H1 (cell line): ENCODE measurements around the gene RPS6KL1. TPM values are rescaled to one million over a fixed set of nuclear protein-coding genes. Genes with fewer than 3 reads are reported as not detected.

Source experiments
- CTCF ChIA-PET: fragments of 300-600 bp; sonication (Branson Sonifier 250); formaldehyde crosslinking; loops from one replicate; lab custom pipeline; 2021; ENCODE audit not compliant: partially characterized antibody; lab: Charles Lee
- POLR2A ChIA-PET: fragments of 300-600 bp; sonication (Branson Sonifier 250); formaldehyde crosslinking; loops from one replicate; lab custom pipeline; 2021; ENCODE audit warnings: inconsistent platforms; ENCODE audit not compliant: partially characterized antibody; lab: Charles Lee
- DNase-seq, 2 experiments: peaks; one replicate each; pipeline versions ENCODE4 v3.0.0 to v3.0.0-alpha.2; 2010 to 2022; ENCODE audit warnings: low spot score in 2 of 2, low read depth in 1 of 2, mixed read lengths in 1 of 2
- FAIRE-seq: peaks from 2 replicates; lab custom pipeline; 2011; peaks lifted over from hg19 to GRCh38; lab: Jason Lieb, UNC
- H2AFZ ChIP-seq: 2 replicates; pipeline ENCODE4 v1.8.1; 2012; ENCODE audit warnings: low read length, inconsistent platforms
- H2AK5ac ChIP-seq: 2 replicates; pipeline ENCODE4 v1.6.1; 2013; ENCODE audit warnings: low read depth, low read length
- H2BK120ac ChIP-seq: replicated peaks from 2 replicates; pipeline ENCODE3; 2013; ENCODE audit warnings: low read depth, low read length, inconsistent platforms
- H2BK12ac ChIP-seq: 2 replicates; pipeline ENCODE4 v1.6.1; 2013; ENCODE audit warnings: low read depth, low read length
- H2BK15ac ChIP-seq: 2 replicates; pipeline ENCODE4 v1.6.1; 2013; ENCODE audit warnings: low read length
- H2BK20ac ChIP-seq: 2 replicates; pipeline ENCODE4 v1.6.1; 2013; ENCODE audit warnings: low read length
- H2BK5ac ChIP-seq: 2 replicates; pipeline ENCODE4 v1.6.1; 2013; ENCODE audit warnings: low read depth, low read length
- H3K14ac ChIP-seq: 2 replicates; pipeline ENCODE4 v1.6.1; 2013; ENCODE audit warnings: inconsistent platforms; ENCODE audit not compliant: insufficient read length
- H3K18ac ChIP-seq: 2 replicates; pipeline ENCODE4 v1.6.1; 2013; ENCODE audit warnings: low read length; ENCODE audit errors: extremely low read depth
- H3K23ac ChIP-seq: 2 replicates; pipeline ENCODE4 v1.6.1; 2013; ENCODE audit warnings: inconsistent platforms; ENCODE audit not compliant: insufficient read length
- H3K23me2 ChIP-seq: 2 replicates; pipeline ENCODE4 v1.6.1; 2013; ENCODE audit warnings: low read depth, low read length
- H3K27ac ChIP-seq: 2 replicates; pipeline ENCODE4 v1.6.1; 2011; ENCODE audit warnings: low read depth, low read length, inconsistent platforms
- H3K27me3 ChIP-seq, 4 experiments: replicated peaks in 1 of 4; 1 replicate in 1 of 4; 2 replicates in 3 of 4; pipeline versions ENCODE4 v1.6.1 to v1.8.1; 2011 to 2013; ENCODE audit warnings: low read length in 3 of 4, mild to moderate bottlenecking in 3 of 4, inconsistent platforms in 2 of 4, mixed read lengths in 2 of 4, moderate library complexity in 1 of 4; ENCODE audit not compliant: control insufficient read depth in 3 of 4, insufficient read depth in 3 of 4; ENCODE audit errors: extremely low read depth in 1 of 4
- H3K36me3 ChIP-seq, 4 experiments: 2 replicates each; pipeline versions ENCODE4 v1.6.1 to v1.8.1; 2011 to 2013; ENCODE audit warnings: mild to moderate bottlenecking in 4 of 4, low read length in 3 of 4, moderate library complexity in 2 of 4, control low read depth in 1 of 4, inconsistent platforms in 1 of 4; ENCODE audit not compliant: insufficient read depth in 4 of 4, control insufficient read depth in 2 of 4
- H3K4ac ChIP-seq: replicated peaks from 2 replicates; pipeline ENCODE3; 2013; ENCODE audit warnings: low read length, low read depth, mixed read lengths, inconsistent platforms; ENCODE audit not compliant: insufficient read length
- H3K4me1 ChIP-seq, 4 experiments: replicated peaks in 1 of 4; 1 replicate in 1 of 4; 2 replicates in 3 of 4; pipeline versions ENCODE4 v1.6.1 to v1.8.1; 2011 to 2013; ENCODE audit warnings: low read length in 3 of 4, inconsistent platforms in 2 of 4, mixed read lengths in 1 of 4; ENCODE audit not compliant: insufficient read depth in 4 of 4, control insufficient read depth in 3 of 4
- H3K4me2 ChIP-seq, 2 experiments: 2 replicates each; pipeline versions ENCODE4 v1.6.1 to v1.8.1; 2011 to 2013; ENCODE audit warnings: low read depth in 2 of 2, low read length in 2 of 2, control low read depth in 1 of 2, inconsistent platforms in 1 of 2, mild to moderate bottlenecking in 1 of 2; ENCODE audit not compliant: insufficient read depth in 1 of 2
- H3K4me3 ChIP-seq, 4 experiments: fragments of 200-600, 300-600 bp in 1 of 4; sonication (generic), shearing (Covaris generic), sonication (Bioruptor Twin) in 1 of 4; 2 replicates each; pipeline versions ENCODE4 v1.5.1 to v1.8.1; 2011 to 2016; ENCODE audit warnings: low read length in 4 of 4, low read depth in 3 of 4, control low read depth in 2 of 4, inconsistent platforms in 2 of 4, mild to moderate bottlenecking in 2 of 4, mixed read lengths in 1 of 4, moderate library complexity in 1 of 4; ENCODE audit not compliant: insufficient read depth in 2 of 4; ENCODE audit errors: extremely low read depth in 1 of 4
- H3K56ac ChIP-seq: replicated peaks from 2 replicates; pipeline ENCODE3; 2013; ENCODE audit warnings: low read depth, mild to moderate bottlenecking, mixed read lengths, low read length, inconsistent platforms; ENCODE audit not compliant: insufficient read length
- H3K79me1 ChIP-seq: 2 replicates; pipeline ENCODE4 v1.6.1; 2013; ENCODE audit warnings: low read depth, low read length, control low read depth
- H3K79me2 ChIP-seq, 2 experiments: 2 replicates each; pipeline versions ENCODE4 v1.6.1 to v1.8.1; 2012 to 2013; ENCODE audit warnings: low read length in 2 of 2, mild to moderate bottlenecking in 2 of 2, inconsistent platforms in 1 of 2; ENCODE audit not compliant: insufficient read depth in 2 of 2, control insufficient read depth in 1 of 2
- H3K9ac ChIP-seq, 4 experiments: replicated peaks in 1 of 4; 1 replicate in 1 of 4; 2 replicates in 3 of 4; pipeline versions ENCODE4 v1.6.1 to v1.8.1; 2011 to 2013; ENCODE audit warnings: low read depth in 3 of 4, low read length in 3 of 4, control low read depth in 2 of 4, mild to moderate bottlenecking in 2 of 4, moderate library complexity in 2 of 4, inconsistent platforms in 1 of 4; ENCODE audit errors: extremely low read depth in 1 of 4
- H3K9me3 ChIP-seq, 2 experiments: 2 replicates each; pipeline versions ENCODE4 v1.6.1 to v1.8.1; 2012 to 2013; ENCODE audit warnings: mild to moderate bottlenecking in 2 of 2, moderate library complexity in 2 of 2, control low read depth in 1 of 2, inconsistent platforms in 1 of 2, low read depth in 1 of 2, low read length in 1 of 2, mixed read lengths in 1 of 2; ENCODE audit not compliant: insufficient read depth in 2 of 2
- H4K20me1 ChIP-seq, 2 experiments: replicated peaks in 1 of 2; 2 replicates each; pipeline versions ENCODE3 to v1.8.1; 2011 to 2013; ENCODE audit warnings: inconsistent platforms in 2 of 2, low read length in 2 of 2, mild to moderate bottlenecking in 1 of 2; ENCODE audit not compliant: insufficient read depth in 2 of 2, control insufficient read depth in 1 of 2
- H4K5ac ChIP-seq: 2 replicates; pipeline ENCODE4 v1.6.1; 2013; ENCODE audit warnings: low read length, low read depth, mixed read lengths, inconsistent platforms; ENCODE audit not compliant: insufficient read length
- H4K8ac ChIP-seq: 2 replicates; pipeline ENCODE4 v1.8.0; 2013; ENCODE audit warnings: mild to moderate bottlenecking, moderate library complexity, low read length, inconsistent platforms; ENCODE audit not compliant: insufficient read depth; ENCODE audit errors: extremely low read depth
- H4K91ac ChIP-seq: replicated peaks from 2 replicates; pipeline ENCODE3; 2013; ENCODE audit warnings: low read length, mixed read lengths, inconsistent platforms; ENCODE audit not compliant: insufficient read length
- CHD1 ChIP-seq: IDR thresholded peaks from 2 replicates; pipeline ENCODE4 v1.6.1; 2012; ENCODE audit warnings: low read depth, low read length, improper control_type of control experiment
- CTBP2 ChIP-seq: IDR thresholded peaks from 2 replicates; pipeline ENCODE4 v1.7.0; 2011; ENCODE audit warnings: borderline replicate concordance, mild to moderate bottlenecking, moderate library complexity, mixed read lengths, low read length; ENCODE audit not compliant: insufficient read depth, insufficient read length
- HDAC6 ChIP-seq: IDR thresholded peaks from one replicate; pipeline ENCODE4 v1.7.1; 2012; ENCODE audit warnings: low read depth, mild to moderate bottlenecking, inconsistent platforms, low read length, moderate library complexity
- KDM1A ChIP-seq: fragments of 200-600, 300-600 bp; sonication (generic); IDR thresholded peaks from 2 replicates; pipeline ENCODE4 v1.7.1; 2016; ENCODE audit warnings: mild to moderate bottlenecking, low read length, borderline replicate concordance
- KDM5A ChIP-seq: fragments of 200-600 bp; IDR thresholded peaks from 2 replicates; pipeline ENCODE4 v1.7.1; 2012; ENCODE audit warnings: mild to moderate bottlenecking, low read length, inconsistent platforms, mixed read lengths
- PHF8 ChIP-seq: fragments of 200-600 bp; sonication (generic); conservative IDR thresholded peaks from 2 replicates; pipeline ENCODE4 v1.7.1; 2012; ENCODE audit warnings: low read depth, mild to moderate bottlenecking, inconsistent platforms, low read length, moderate library complexity
- POLR2A ChIP-seq, 2 experiments: IDR thresholded peaks; 1 replicate in 1 of 2; 2 replicates in 1 of 2; pipeline ENCODE4 v1.6.1; 2011; ENCODE audit warnings: low read depth in 2 of 2, low read length in 2 of 2, mild to moderate bottlenecking in 2 of 2; ENCODE audit errors: control extremely low read depth in 1 of 2
- POU5F1 ChIP-seq: IDR thresholded peaks from 2 replicates; pipeline ENCODE4 v1.6.1; 2011; ENCODE audit warnings: low read depth, mild to moderate bottlenecking, low read length, moderate library complexity
- RAD21 ChIP-seq, 2 experiments: IDR thresholded peaks in 1 of 2; conservative IDR thresholded peaks in 1 of 2; 2 replicates each; pipeline ENCODE4 v1.6.1; 2011; ENCODE audit warnings: low read depth in 2 of 2, low read length in 2 of 2, improper control_type of control experiment in 1 of 2, inconsistent platforms in 1 of 2, mild to moderate bottlenecking in 1 of 2, moderate library complexity in 1 of 2
- RXRA ChIP-seq: IDR thresholded peaks from 2 replicates; pipeline ENCODE4 v1.6.1; 2011; ENCODE audit warnings: low read depth, mild to moderate bottlenecking, low read length, moderate library complexity; ENCODE audit not compliant: insufficient read depth
- SP2 ChIP-seq: IDR thresholded peaks from 2 replicates; pipeline ENCODE4 v1.6.1; 2012; ENCODE audit warnings: mild to moderate bottlenecking, low read length, inconsistent platforms
- TCF12 ChIP-seq: IDR thresholded peaks from 2 replicates; pipeline ENCODE4 v1.6.1; 2011; ENCODE audit warnings: low read depth, mild to moderate bottlenecking, low read length
- TEAD4 ChIP-seq: IDR thresholded peaks from 2 replicates; pipeline ENCODE4 v1.6.1; 2012; ENCODE audit warnings: low read depth, low read length, inconsistent platforms, mixed read lengths
- WGBS, 2 experiments: shearing (Covaris generic) in 1 of 2; methylation state at CpG; one replicate each; pipeline versions ENCODE4 v1.1.6 to v1.1.7; 2013 to 2015; ENCODE audit warnings: low lambda C conversion rate in 2 of 2, mixed read lengths in 2 of 2, inconsistent platforms in 1 of 2, low coverage in 1 of 2, missing lambda C conversion rate in 1 of 2; ENCODE audit not compliant: insufficient replicate concordance in 2 of 2, insufficient coverage in 1 of 2, insufficient read length in 1 of 2; ENCODE audit errors: extremely low coverage in 1 of 2, missing lambda C conversion rate in 1 of 2; 5-methylcytosine and 5-hydroxymethylcytosine counted together
- polyA plus RNA-seq, 7 experiments: library from polyadenylated mRNA; depleted of rRNA in 3 of 7; stranded (reverse) in 5 of 7; unstranded in 2 of 7; fragments of >200 nt in 5 of 7; fragments of 200-250 nt in 2 of 7; gene quantifications; 1 replicate in 5 of 7; 2 replicates in 1 of 7; 4 replicates in 1 of 7; pipeline versions ENCODE4 v1.2.1 to v1.2.3, GENCODE V29; 2011 to 2013; ENCODE audit warnings: missing spikeins in 2 of 7, mixed read lengths in 2 of 7
- total RNA-seq: library from RNA; stranded (reverse); fragmentation: NEBNext Ultra II Directional; extraction: Animal tissue kit (Norgen Biotek cat#: 25700); gene quantifications from 2 replicates; pipeline ENCODE4 v1.2.1, GENCODE V29; 2021

RPS6KL1 gene
- total and polyA plus RNA-seq, 2 of the 8 experiments (the other 6 are each of a cell fraction or from before 2014, with no cell fraction given) = 9.8 to 13.8 TPM

DNA sequence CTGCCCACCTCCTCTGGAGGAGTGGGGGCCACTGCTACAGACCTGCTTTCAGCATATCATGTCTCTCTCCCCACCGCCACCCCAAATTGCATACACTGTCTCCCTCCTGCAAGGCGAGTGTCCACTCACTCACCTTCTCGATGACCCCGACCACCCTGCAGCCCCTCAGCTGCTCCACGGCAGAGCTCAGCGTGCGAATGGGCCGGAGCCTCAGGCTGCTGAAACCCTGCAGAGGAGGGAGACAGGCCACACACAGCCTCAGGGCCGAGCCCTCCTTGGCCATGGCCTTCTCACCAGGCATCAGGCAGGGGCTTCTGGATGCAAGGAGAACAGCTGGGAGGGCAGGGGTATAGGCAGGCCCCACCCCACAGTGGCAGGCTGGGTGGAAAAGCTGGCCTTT is 4.7 kb downstream of the RPS6KL1 start:
- no peak overlapping the region for H3K9ac ChIP-seq
- H4K5ac ChIP-seq = no peak overlapping the region
- H2AFZ ChIP-seq = no peak overlapping the region
- FAIRE-seq (no peak), DNase-seq (no peak)
- H3K27ac ChIP-seq = no peak overlapping the region
- no peak overlapping the region for H4K8ac ChIP-seq
- H3K23me2 ChIP-seq = peaks cover 2% of the 10 kb centered on the region; the same call in 1 of the 2 replicates
- no peaks in the 10 kb centered on the region for H3K79me2 ChIP-seq
- TF ChIP-seq SP2 = no peak
- TF ChIP-seq CTBP2 = no peak
- no peak for TF ChIP-seq POLR2A (IDR thresholded peaks at IDR 0.05; ENCODE audit: control extremely low read depth in 1 of 2, low read depth in 2 of 2, low read length in 2 of 2)
- no peak for TF ChIP-seq POU5F1
- TF ChIP-seq HDAC6 = no peak
- TF ChIP-seq TEAD4 = no peak
- TF ChIP-seq KDM5A = no peak
- no peak for TF ChIP-seq PHF8
- TF ChIP-seq RXRA = no peak
- no peak for TF ChIP-seq TCF12
- no peak for TF ChIP-seq CHD1
- no peak for TF ChIP-seq RAD21 (IDR thresholded peaks at IDR 0.05 in 1 of 2, conservative IDR thresholded peaks at IDR 0.05 in 1 of 2; ENCODE audit: low read depth in 2 of 2, low read length in 2 of 2)
- TF ChIP-seq KDM1A = no peak
- no peak overlapping the region for H2BK20ac ChIP-seq
- no peak overlapping the region for H3K56ac ChIP-seq
- H2BK15ac ChIP-seq = no peak overlapping the region
- H4K20me1 ChIP-seq = no peaks in the 10 kb centered on the region
- WGBS, 2 experiments = 92% methylated on average over 9 of the region's 9 CpGs; no CpG with 5 or more reads in 1 of the 2 experiments
- H3K18ac ChIP-seq = no peak overlapping the region
- H3K27me3 ChIP-seq = 0 out of 7 replicates have a peak, but pooled peaks cover 0 to under 1% (median 0%) of the 10 kb centered on the region in 4 experiments
- H2BK12ac ChIP-seq = no peak overlapping the region
- H3K36me3 ChIP-seq = peaks cover 0 to 3% (median 0%) of the 10 kb centered on the region in 4 experiments; a peak in 3 of 8 replicates
- H3K23ac ChIP-seq = no peak overlapping the region
- H2BK120ac ChIP-seq = no peak overlapping the region
- H4K91ac ChIP-seq = no peak overlapping the region
- no peak overlapping the region for H3K4ac ChIP-seq
- no peaks in the 10 kb centered on the region for H3K79me1 ChIP-seq
- no peak overlapping the region for H2BK5ac ChIP-seq
- no peak overlapping the region for H3K4me3 ChIP-seq
- ChIA-PET POLR2A (interaction anchor here (1.5 to 2.7 kb wide), 2 partner anchors 10 to 13 kb away, joined by 8 to 11 read pairs; no protein-coding TSS in a partner anchor), CTCF (interaction anchor here (0.7 to 2.8 kb wide), 5 partner anchors 10 to 170 kb away, joined by 3 to 18 read pairs (median 7); no protein-coding TSS in a partner anchor)
- H3K4me1 ChIP-seq = no peaks in the 10 kb centered on the region; a peak in 1 of 7 replicates
- no peak overlapping the region for H2AK5ac ChIP-seq
- no peaks in the 10 kb centered on the region for H3K9me3 ChIP-seq
- no peak overlapping the region for H3K4me2 ChIP-seq
- no peak overlapping the region for H3K14ac ChIP-seq
